ENCODE data around the gene SLC6A8.
"Not testable (repeated sequence)": the region's sequence is repeated elsewhere in the genome, so short reads cannot be mapped to it uniquely, and the experiment has no call there.

Gene SLC6A8

GRCh38 chrX:153694256-153694655 lies 6.5 kb downstream of the SLC6A8 start:
- DNase-seq = not testable (repeated sequence)

DNA sequence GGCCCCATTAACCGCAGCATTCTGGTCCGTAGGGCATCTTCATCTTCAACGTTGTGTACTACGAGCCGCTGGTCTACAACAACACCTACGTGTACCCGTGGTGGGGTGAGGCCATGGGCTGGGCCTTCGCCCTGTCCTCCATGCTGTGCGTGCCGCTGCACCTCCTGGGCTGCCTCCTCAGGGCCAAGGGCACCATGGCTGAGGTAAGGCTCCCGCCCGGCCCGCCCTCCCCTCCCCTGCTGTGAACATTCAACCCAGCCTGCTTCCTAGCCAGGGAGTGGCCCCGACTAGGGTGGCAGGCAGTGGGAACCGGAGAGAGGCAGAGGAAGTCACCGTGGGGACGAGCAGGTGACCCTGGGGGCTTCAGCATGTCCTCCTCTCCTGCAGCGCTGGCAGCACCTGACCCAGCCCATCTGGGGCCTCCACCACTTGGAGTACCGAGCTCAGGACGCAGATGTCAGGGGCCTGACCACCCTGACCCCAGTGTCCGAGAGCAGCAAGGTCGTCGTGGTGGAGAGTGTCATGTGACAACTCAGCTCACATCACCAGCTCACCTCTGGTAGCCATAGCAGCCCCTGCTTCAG lies 7.1 kb downstream of the SLC6A8 start:
- DNase-seq = no peak

- no peak for DNase-seq
Measured at GRCh38 chrX:153696100-153696499, 8.4 kb downstream of the SLC6A8 start.

- not testable (repeated sequence) for DNase-seq
Measured at GRCh38 chrX:153696538-153696937, 8.8 kb downstream of the SLC6A8 start.

DNA sequence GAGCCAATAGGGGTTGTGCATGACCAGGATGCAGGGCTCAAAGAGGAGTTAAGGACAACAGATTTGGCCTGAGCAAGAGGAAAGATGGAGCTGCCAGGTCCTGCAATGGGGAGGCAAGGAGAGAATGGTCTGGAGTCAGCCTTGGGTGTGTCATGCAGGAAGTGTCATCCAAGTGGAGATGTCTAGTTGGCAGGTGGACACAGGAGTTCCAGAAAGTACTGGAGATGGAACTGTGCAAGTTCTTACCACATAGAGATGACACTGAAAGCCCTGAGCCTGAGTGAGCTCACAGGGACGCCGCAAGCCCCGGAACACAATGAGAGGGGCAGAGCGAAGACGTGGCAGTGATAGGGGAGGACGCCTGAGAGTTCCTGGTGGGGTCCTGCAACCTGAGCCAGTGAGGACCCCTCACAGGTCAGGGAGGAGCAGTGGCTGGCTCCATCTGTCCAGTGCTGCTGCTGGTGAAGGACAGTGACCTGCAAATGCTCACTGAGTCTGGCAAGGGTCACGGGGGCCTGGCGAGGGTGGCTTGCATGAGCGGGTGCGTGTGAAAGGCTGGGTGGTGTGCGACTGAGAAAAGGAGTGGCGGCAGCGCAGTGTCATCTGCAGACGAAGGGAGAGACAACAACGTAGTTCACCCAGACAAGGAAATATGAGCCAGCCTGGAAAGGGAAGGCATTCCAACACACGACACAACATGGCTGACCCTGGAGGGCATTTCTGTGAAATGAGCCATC lies 9.4 kb downstream of the SLC6A8 start:
- DNase-seq = not testable (repeated sequence)

DNA sequence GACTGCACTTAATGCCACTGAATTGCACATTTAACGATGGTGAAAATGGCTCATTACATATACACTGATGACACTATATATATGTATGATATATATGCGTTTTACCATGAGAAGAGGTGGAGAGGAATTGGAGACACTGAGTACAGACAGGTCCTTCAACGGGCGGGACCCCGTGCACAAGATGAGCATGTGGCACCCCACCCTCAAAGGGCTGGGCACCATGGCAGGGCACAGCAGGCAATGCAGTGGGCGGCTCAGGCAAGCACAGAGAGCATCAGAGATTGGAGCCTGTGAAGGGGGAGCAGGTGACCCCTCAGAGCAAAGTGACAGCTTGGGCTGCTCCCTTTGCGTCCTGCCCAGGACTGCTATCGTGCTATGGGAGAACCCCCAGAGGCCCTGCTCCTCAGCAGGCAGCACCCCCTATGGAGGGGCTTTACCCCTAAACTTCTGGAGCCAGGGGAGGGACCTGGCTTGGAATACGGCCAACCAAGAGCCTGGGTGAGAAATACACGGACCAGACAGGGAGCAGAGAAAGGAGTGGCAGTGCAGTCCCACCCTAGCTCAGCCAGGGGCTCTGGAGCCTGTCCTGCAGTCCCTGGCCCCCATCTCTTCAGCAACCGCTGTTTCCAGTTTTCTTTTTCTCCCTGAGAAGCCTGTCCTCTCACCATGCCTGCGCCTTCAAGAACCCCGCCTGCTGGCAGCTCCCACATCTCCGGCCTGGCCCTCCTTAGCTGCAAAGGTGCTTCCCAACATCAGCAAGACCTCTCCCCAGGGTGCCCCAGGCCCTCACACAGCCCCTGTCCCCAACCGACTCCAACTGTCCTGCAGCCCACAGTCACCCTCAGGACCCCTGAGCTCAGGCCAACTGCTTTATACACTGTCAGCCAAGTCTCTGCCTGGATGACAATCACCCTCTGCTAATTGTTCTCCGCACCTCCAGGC lies 10.5 kb downstream of the SLC6A8 start:
- no peak for DNase-seq

DNA sequence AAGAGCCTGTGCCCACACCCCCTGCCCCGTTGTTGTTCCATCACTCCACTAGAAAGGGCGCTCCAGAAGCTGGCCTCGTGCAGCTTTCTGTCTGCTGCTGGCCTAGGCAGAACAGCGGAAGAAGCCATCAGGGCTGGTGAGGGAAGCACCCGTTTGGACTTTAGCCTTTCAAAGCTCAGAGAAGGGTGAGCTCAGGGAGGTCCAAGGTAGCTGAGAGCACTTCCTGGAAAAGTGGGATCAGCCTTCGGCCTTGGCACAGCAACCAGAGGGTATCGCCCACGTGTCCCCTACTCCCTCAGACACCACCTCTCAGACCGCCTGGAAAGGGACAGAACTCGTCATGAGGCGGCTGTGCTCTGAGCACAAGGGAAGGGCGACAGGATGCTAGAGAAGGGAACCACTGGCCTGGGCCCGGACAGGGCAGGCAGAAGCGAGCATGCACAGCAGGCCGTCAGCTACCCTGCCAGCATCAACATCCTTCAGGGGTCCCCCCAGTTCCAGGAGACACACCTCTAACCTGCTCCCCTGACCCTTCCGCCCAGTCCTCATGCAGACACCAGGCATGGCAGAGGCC lies 11.6 kb downstream of the SLC6A8 start:
- DNase-seq = not testable (repeated sequence)

DNA sequence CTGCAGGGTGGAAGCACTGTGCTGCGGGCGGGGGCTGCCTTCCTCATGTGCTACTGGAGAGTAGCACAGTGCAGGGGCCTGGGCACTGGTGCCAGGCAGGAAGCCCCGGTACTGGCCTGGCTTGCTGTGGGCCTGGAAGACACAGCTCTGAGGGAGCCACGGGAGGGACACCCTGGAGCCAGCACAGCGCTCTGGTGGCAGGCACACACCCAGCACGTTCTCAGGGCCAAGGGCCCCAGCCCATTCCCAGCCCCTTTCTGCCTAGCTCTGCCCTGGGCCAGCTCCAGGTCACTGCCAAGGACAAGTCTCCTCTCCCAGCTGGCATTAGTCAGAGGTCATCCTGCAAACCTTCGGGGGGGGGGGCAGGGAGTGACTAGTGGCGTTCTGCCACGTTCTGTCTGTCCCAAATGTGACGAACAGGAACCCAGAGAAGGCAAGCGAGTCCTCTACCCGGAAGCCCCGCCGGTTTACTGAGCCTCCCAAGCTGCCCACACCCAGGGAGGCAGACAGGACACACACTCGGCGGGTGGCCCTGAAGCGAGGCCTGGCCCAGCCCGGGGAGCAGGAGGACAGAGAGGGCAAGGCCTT lies 12.2 kb downstream of the SLC6A8 start:
- not testable (repeated sequence) for DNase-seq

DNA sequence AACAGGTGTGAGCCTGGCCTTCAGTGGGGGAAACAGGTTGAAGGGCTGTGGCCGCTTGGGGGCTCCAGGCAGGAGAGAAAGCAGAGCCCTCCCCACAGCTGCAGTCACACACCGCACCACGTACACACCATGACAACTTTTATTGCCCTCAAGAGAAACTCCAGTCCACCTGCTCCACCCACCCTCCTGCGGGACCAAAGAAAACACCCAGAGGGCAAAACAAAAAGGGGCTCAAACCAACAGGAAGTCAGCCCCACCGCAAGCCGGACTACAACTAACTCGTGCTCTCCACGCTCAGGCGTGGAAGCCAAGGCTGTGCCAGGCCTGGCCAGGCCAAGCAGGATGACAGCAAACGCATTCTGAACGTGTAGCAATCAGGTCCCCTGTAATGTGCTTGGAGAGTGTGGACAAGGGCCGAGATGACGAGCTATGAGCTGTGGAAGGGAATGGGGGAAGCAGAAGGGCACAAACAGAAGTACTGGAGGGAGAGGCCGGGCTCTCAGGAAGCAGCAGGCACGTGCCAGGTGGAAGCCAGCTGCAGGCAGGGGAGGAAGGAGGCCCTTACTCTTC lies 12.7 kb downstream of the SLC6A8 start:
- DNase-seq = no peak

DNA sequence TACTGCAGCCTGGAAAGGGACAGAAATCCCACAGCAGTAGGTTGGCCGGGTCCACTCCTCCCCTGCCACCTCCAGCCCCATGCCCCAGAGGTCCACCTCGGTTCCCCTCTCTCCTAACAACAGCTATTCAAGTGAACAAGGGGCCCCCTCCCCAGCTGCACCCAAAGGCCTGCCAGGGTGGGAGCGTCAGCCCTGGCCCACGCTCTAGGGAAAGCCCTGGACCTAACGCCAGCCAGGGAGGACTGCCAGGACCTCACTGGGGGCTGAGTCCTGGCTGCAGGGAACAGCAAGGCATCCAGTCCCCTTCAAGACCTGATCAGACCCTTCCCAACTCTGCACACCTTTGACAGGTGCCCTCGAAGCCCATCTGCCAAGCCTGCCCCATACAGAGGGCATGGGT lies 13.2 kb downstream of the SLC6A8 start:
- no peak for DNase-seq

DNA sequence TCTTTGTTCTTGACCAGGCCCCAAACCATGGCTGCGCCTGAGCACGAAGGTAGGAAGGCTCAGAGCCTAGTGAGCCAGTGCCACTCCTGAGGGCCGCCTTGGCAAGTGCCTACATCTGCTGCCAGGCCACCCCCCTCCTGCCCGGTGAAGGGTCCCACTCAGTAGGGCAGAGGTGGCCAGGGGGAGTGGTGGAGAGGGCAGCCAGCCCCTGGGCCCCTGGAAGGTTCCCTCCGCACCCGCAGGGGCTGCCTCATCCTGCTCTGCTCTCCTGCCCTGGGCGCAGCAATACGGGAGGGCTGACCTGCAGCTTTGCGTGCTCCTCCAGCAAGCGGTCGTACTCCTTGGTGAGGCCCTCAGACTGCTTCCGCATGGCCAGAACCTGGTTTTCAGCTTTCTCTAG lies 14.0 kb downstream of the SLC6A8 start:
- no peak for DNase-seq

- DNase-seq = no peak
Measured at GRCh38 chrX:153702336-153703035, 14.8 kb downstream of the SLC6A8 start.

DNA sequence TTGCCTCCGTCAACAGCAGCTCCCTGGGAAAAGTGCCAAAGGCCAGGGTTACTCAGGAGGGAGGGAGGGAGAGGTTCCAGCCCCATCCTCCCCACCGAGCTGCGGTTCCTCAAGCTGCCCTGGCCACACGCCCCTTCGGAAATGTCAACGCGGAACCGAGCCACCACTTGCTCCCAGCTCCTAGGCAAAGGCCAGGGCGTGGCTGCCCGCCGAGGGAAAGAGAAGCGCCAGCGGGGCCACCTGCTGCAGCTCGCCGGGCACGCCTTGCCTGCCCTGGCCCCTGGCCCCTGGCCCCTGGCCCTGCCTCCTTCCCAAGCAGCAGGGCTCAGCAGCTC lies 15.3 kb downstream of the SLC6A8 start:
- DNase-seq = no peak

- no peak for DNase-seq
Measured at GRCh38 chrX:153704021-153704526, 16.3 kb downstream of the SLC6A8 start.

DNA sequence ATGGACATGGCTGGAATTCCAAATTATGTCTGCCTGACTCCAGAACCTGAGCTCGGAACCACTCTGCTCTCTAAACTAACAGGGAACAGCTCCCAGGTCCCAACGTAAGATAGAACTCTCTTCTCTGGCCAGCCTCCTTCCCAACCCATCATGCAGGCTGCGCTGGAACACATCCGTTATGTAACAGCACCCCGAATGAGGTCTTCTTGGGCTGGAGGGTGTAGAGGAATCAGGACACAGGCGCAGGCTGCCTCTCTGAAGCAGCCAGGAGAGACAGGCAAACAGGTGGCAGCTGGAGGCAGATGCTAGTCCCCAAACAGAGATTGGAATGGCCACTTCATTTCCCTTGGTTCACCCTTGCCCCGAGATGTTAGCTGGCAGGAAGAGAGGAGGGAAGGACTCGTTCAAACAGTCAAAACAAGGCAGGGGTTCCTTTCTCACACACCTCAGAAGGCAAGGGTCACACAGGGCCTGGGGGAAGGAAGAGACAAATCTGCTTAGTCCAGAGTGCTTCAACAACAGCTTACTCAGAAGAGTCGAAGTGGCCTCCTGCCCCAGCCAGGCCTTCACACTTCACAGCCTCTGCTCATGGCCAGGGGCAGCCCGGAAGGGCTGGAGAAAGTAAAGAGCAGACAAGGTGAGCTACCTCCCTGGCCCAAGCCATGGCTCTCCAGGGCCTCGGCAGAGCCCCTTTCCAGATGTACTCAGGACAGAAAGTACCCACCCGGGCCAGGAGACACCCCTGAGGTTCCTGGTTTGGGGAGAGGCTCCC lies 17.1 kb downstream of the SLC6A8 start:
- DNase-seq = not testable (repeated sequence)

- not testable (repeated sequence) for DNase-seq
Measured at GRCh38 chrX:153705403-153706060, 17.8 kb downstream of the SLC6A8 start.

DNA sequence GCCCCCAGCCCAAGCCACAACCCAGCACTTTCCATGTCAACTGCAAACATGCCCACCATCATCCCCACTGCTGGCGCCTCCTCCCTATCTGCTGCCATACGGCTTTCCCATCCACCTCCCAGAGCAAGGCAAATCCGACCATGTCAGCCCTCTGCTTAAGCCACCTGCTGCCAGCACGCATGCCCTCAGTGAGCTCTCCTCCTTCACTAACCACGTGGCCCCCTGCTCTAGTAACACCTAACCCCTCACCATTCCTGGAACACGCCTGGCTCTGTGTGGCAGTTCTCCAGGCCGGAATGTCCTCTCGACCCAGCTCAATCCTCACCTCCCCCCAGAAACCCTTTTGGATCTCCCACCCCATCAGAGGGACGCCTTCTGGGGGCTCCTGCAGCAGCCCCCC lies 19.1 kb downstream of the SLC6A8 start:
- DNase-seq = no peak

- DNase-seq = no peak
Measured at GRCh38 chrX:153707406-153707805, 19.7 kb downstream of the SLC6A8 start.

- peak; percentile 66 for DNase-seq
Measured at GRCh38 chrX:153708415-153708814, 20.7 kb downstream of the SLC6A8 start.

Measured in activated CD4-positive, alpha-beta T cell treated with anti-CD3 and anti-CD28 coated beads, Interleukin-10, Interleukin-2, amounts not matched to agents 100 ng/mL and 50 ng/mL, durations not matched to agents 16 hours and 8 hours (primary cell).